GM23338 (cell line): ENCODE data around the gene ERC2.

Experiments
- CTCF ChIP-seq, 2 experiments: fragments of 200-600 bp in 1 of 2; sonication (generic) in 1 of 2; conservative IDR thresholded peaks; 2 replicates each; pipeline versions ENCODE4 v1.5.1 to v1.6.1; 2016 to 2017; ENCODE audit warnings: antibody characterized with exemption in 2 of 2, low read depth in 2 of 2, mild to moderate bottlenecking in 2 of 2, moderate library complexity in 1 of 2
- EZH2 ChIP-seq: fragments of 200-600 bp; sonication (generic); IDR thresholded peaks from one replicate; pipeline ENCODE4 v1.8.0; 2017; ENCODE audit warnings: antibody characterized with exemption, mild to moderate bottlenecking, low read depth; ENCODE audit not compliant: unreplicated experiment

GRCh38 chr3:56324473-56324872, 143.8 kb downstream of the ERC2 start:
- TF ChIP-seq EZH2, result no peak
- no peak for TF ChIP-seq CTCF (conservative IDR thresholded peaks at IDR 0.05; ENCODE audit: low read depth in 2 of 2)
